ENCODE data around the gene MAST1.

The MAST1 gene

GRCh38 chr19:12834976-12835757 lies 3.1 kb upstream of the MAST1 start:
- Histone ChIP-seq H2AFZ (ENCODE audit: low read depth) (no peak overlapping the region), H3K4me3 (IDR thresholded peaks at IDR 0.05; ENCODE audit: insufficient read depth, low read depth, low read length) (no peak overlapping the region), H3K36me3 (ENCODE audit: insufficient read depth) (no peaks in the 10 kb centered on the region), H3K27me3 (ENCODE audit: insufficient read depth, low read depth) (peaks cover 50% of the 10 kb centered on the region), H3K4me2 (no peak overlapping the region), H3K9ac (no peak overlapping the region), H3K4me1 (ENCODE audit: low read depth, poor library complexity, severe bottlenecking) (peaks cover 15% of the 10 kb centered on the region), H3K79me2 (ENCODE audit: insufficient read depth, low read depth) (no peaks in the 10 kb centered on the region), H3K27ac (no peak overlapping the region), H4K20me1 (ENCODE audit: insufficient read depth) (no peaks in the 10 kb centered on the region)
- TF ChIP-seq CTCF (conservative IDR thresholded peaks at IDR 0.05; ENCODE audit: low read depth, low read length): no peak

- Histone ChIP-seq H3K27ac (no peak overlapping the region), H3K9ac (no peak overlapping the region), H3K79me2 (ENCODE audit: insufficient read depth, low read depth) (no peaks in the 10 kb centered on the region), H4K20me1 (ENCODE audit: insufficient read depth) (no peaks in the 10 kb centered on the region), H3K4me3 (IDR thresholded peaks at IDR 0.05; ENCODE audit: insufficient read depth, low read depth, low read length) (no peak overlapping the region), H3K4me2 (no peak overlapping the region), H2AFZ (ENCODE audit: low read depth) (no peak overlapping the region), H3K36me3 (ENCODE audit: insufficient read depth) (no peaks in the 10 kb centered on the region), H3K4me1 (ENCODE audit: low read depth, poor library complexity, severe bottlenecking) (peaks cover 15% of the 10 kb centered on the region), H3K27me3 (ENCODE audit: insufficient read depth, low read depth) (peaks cover 44% of the 10 kb centered on the region)
- TF ChIP-seq CTCF (conservative IDR thresholded peaks at IDR 0.05; ENCODE audit: low read depth, low read length): no peak
These were observed 1.8 kb upstream of the MAST1 start for GRCh38 chr19:12836529-12836863.

GRCh38 chr19:12837225-12837624 lies 1.1 kb upstream of the MAST1 start:
- TF ChIP-seq CTCF (conservative IDR thresholded peaks at IDR 0.05; ENCODE audit: low read depth, low read length): no peak
- H2AFZ ChIP-seq (ENCODE audit: low read depth): no peak overlapping the region
- no peak overlapping the region for H3K27ac ChIP-seq
- no peaks in the 10 kb centered on the region for H3K36me3 ChIP-seq (ENCODE audit: insufficient read depth)
- H4K20me1 ChIP-seq (ENCODE audit: insufficient read depth): no peaks in the 10 kb centered on the region
- H3K9ac ChIP-seq: no peak overlapping the region
- H3K27me3 ChIP-seq (ENCODE audit: insufficient read depth, low read depth): peaks cover 44% of the 10 kb centered on the region
- no peak overlapping the region for H3K4me2 ChIP-seq
- H3K4me3 ChIP-seq (IDR thresholded peaks at IDR 0.05; ENCODE audit: insufficient read depth, low read depth, low read length): no peak overlapping the region
- no peaks in the 10 kb centered on the region for H3K79me2 ChIP-seq (ENCODE audit: insufficient read depth, low read depth)
- H3K4me1 ChIP-seq (ENCODE audit: low read depth, poor library complexity, severe bottlenecking): peaks cover 15% of the 10 kb centered on the region

GRCh38 chr19:12838886-12839756 lies 806 bp downstream of the MAST1 start:
- H4K20me1 ChIP-seq (ENCODE audit: insufficient read depth): no peaks in the 10 kb centered on the region
- no peak overlapping the region for H3K27ac ChIP-seq
- H3K79me2 ChIP-seq (ENCODE audit: insufficient read depth, low read depth): no peaks in the 10 kb centered on the region
- TF ChIP-seq CTCF (conservative IDR thresholded peaks at IDR 0.05; ENCODE audit: low read depth, low read length): no peak
- peak overlapping the region; percentile 76 for H2AFZ ChIP-seq (ENCODE audit: low read depth)
- H3K27me3 ChIP-seq (ENCODE audit: insufficient read depth, low read depth): peaks cover 36% of the 10 kb centered on the region
- H3K4me2 ChIP-seq: peak overlapping the region; percentile 89
- H3K9ac ChIP-seq: peak overlapping the region; percentile 61
- H3K4me3 ChIP-seq (IDR thresholded peaks at IDR 0.05; ENCODE audit: insufficient read depth, low read depth, low read length): no peak overlapping the region
- H3K36me3 ChIP-seq (ENCODE audit: insufficient read depth): no peaks in the 10 kb centered on the region
- H3K4me1 ChIP-seq (ENCODE audit: low read depth, poor library complexity, severe bottlenecking): peaks cover 5% of the 10 kb centered on the region
